Endothelial cell of umbilical vein (primary cell): ENCODE data around the gene SYCP3. TPM values are rescaled to one million over a fixed set of nuclear protein-coding genes. Genes with fewer than 3 reads are reported as not detected.

Source experiments
- BruUV-seq: library from RNA; stranded (reverse); fragments of 400-500 nt; replicated peaks from 2 replicates; lab custom pipeline; 2021; lab: Mats Ljungman, UMichigan
- CTCF ChIA-PET: fragments of 300-600, 350-600 bp; sonication (Branson Sonifier 250); formaldehyde crosslinking; loops from one replicate; lab custom pipeline; 2021; ENCODE audit warnings: antibody characterized with exemption, inconsistent platforms; lab: Charles Lee
- POLR2A ChIA-PET: fragments of 300-600, 350-600 bp; sonication (Branson Sonifier 250); formaldehyde crosslinking; loops from one replicate; lab custom pipeline; 2021; ENCODE audit warnings: antibody characterized with exemption, inconsistent platforms; lab: Charles Lee
- DNase-seq: peaks from one replicate; pipeline ENCODE4 v3.0.0-alpha.2; 2011; ENCODE audit warnings: low read depth, low spot score
- FAIRE-seq: peaks from 2 replicates; lab custom pipeline; 2011; peaks lifted over from hg19 to GRCh38; lab: Jason Lieb, UNC
- H2AFZ ChIP-seq: 2 replicates; pipeline ENCODE4 v1.6.0; 2012; ENCODE audit warnings: low read depth, low read length, control low read depth, inconsistent platforms
- H3K27ac ChIP-seq: 2 replicates; pipeline ENCODE4 v1.5.1; 2011; ENCODE audit warnings: low read depth, mild to moderate bottlenecking, control low read depth, low read length, moderate library complexity; ENCODE audit not compliant: insufficient read depth
- H3K27me3 ChIP-seq, 2 experiments: 2 replicates each; pipeline versions ENCODE4 v1.6.0 to v1.6.1; 2011; ENCODE audit warnings: low read length in 2 of 2, mixed read lengths in 1 of 2; ENCODE audit not compliant: control insufficient read depth in 2 of 2, insufficient read depth in 2 of 2
- H3K36me3 ChIP-seq, 2 experiments: 2 replicates in 1 of 2; 3 replicates in 1 of 2; pipeline ENCODE4 v1.5.1; 2011; ENCODE audit warnings: low read length in 2 of 2, mild to moderate bottlenecking in 1 of 2, moderate library complexity in 1 of 2; ENCODE audit not compliant: control insufficient read depth in 2 of 2, insufficient read depth in 2 of 2; ENCODE audit errors: extremely low read depth in 1 of 2
- H3K4me1 ChIP-seq: 3 replicates; pipeline ENCODE4 v1.5.1; 2011; ENCODE audit warnings: mild to moderate bottlenecking, low read length; ENCODE audit not compliant: control insufficient read depth, insufficient read depth; ENCODE audit errors: extremely low read depth
- H3K4me2 ChIP-seq: 2 replicates; pipeline ENCODE4 v1.6.1; 2011; ENCODE audit warnings: low read length, control low read depth, mixed read lengths; ENCODE audit not compliant: insufficient read depth
- H3K4me3 ChIP-seq, 3 experiments: fragments of 200-600 bp in 1 of 3; sonication (generic), shearing (Covaris generic) in 1 of 3; replicated peaks in 1 of 3; 2 replicates each; pipeline ENCODE4 v1.5.1; 2011 to 2016; ENCODE audit warnings: control low read depth in 3 of 3, low read length in 3 of 3, mild to moderate bottlenecking in 2 of 3, inconsistent platforms in 1 of 3, low read depth in 1 of 3, moderate library complexity in 1 of 3; ENCODE audit not compliant: insufficient read depth in 1 of 3
- H3K79me2 ChIP-seq: 2 replicates; pipeline ENCODE4 v1.6.0; 2012; ENCODE audit warnings: low read length, inconsistent platforms; ENCODE audit not compliant: control insufficient read depth, insufficient read depth
- H3K9ac ChIP-seq: replicated peaks from 2 replicates; pipeline ENCODE3; 2011; ENCODE audit warnings: low read length, control low read depth; ENCODE audit not compliant: insufficient read depth; ENCODE audit errors: extremely low read depth
- H3K9me1 ChIP-seq: replicated peaks from 3 replicates; pipeline ENCODE4 v1.6.0; 2011; ENCODE audit warnings: mild to moderate bottlenecking, low read length; ENCODE audit not compliant: control insufficient read depth, insufficient read depth; ENCODE audit errors: extremely low read depth
- H3K9me3 ChIP-seq: replicated peaks from 2 replicates; pipeline ENCODE4 v1.5.1; 2012; ENCODE audit warnings: low read length, inconsistent platforms; ENCODE audit not compliant: control insufficient read depth, insufficient read depth
- H4K20me1 ChIP-seq: replicated peaks from 2 replicates; pipeline ENCODE3; 2011; ENCODE audit warnings: mild to moderate bottlenecking, low read length; ENCODE audit not compliant: control insufficient read depth, insufficient read depth; ENCODE audit errors: extremely low read depth
- EZH2 ChIP-seq: IDR thresholded peaks from 2 replicates; pipeline ENCODE4 v1.6.1; 2012; ENCODE audit warnings: borderline replicate concordance, low read depth, mild to moderate bottlenecking, moderate library complexity, low read length, inconsistent platforms; ENCODE audit not compliant: severe bottlenecking
- FOS ChIP-seq: IDR thresholded peaks from 2 replicates; pipeline ENCODE4 v1.6.1; 2011; ENCODE audit warnings: mild to moderate bottlenecking, low read length, moderate library complexity, borderline replicate concordance; ENCODE audit not compliant: insufficient read depth
- GATA2 ChIP-seq: IDR thresholded peaks from 2 replicates; pipeline ENCODE4 v1.7.0; 2011; ENCODE audit warnings: low read depth, mild to moderate bottlenecking, moderate library complexity, mixed read lengths, low read length; ENCODE audit not compliant: insufficient read length, insufficient read depth
- JUN ChIP-seq: IDR thresholded peaks from 2 replicates; pipeline ENCODE4 v1.6.1; 2011; ENCODE audit warnings: borderline replicate concordance, low read depth; ENCODE audit not compliant: insufficient read length, insufficient read depth
- MYC ChIP-seq: IDR thresholded peaks from one replicate; pipeline ENCODE4 v1.6.1; 2011; ENCODE audit warnings: mild to moderate bottlenecking, low read depth, low read length
- POLR2A ChIP-seq: IDR thresholded peaks from 2 replicates; pipeline ENCODE4 v1.6.1; 2012; ENCODE audit warnings: low read depth, mild to moderate bottlenecking, control low read depth, low read length
- POLR2AphosphoS5 ChIP-seq: IDR thresholded peaks from 2 replicates; pipeline ENCODE4 v1.6.1; 2012; ENCODE audit warnings: low read depth, mild to moderate bottlenecking, control low read depth, low read length, moderate library complexity; ENCODE audit not compliant: insufficient read depth
- dilution Hi-C: fragments of 300-500 bp; cut with MboI; formaldehyde crosslinking; loops from one replicate; pipeline ENCODE4 v1.15.0; 2019; ENCODE audit warnings: low sequenced_read_pairs; ENCODE audit not compliant: extremely low pct_ligation_motif_present
- intact Hi-C: fragments of 100-400 bp; cut with micrococcal nuclease; formaldehyde crosslinking; loops from one replicate; pipeline ENCODE4 v1.10.0; 2022
- polyA plus RNA-seq, 4 experiments: library from polyadenylated mRNA; depleted of rRNA in 3 of 4; stranded (reverse) in 3 of 4; unstranded in 1 of 4; fragments of >200 nt; gene quantifications; 2 replicates each; pipeline versions ENCODE4 v1.2.1 to v1.2.3, GENCODE V29; 2011 to 2012; ENCODE audit warnings: missing spikeins in 1 of 4
- total RNA-seq: library from RNA; stranded (reverse); gene quantifications from 2 replicates; pipeline ENCODE4 v1.2.3, GENCODE V29; 2021
- TF ChIP-seq, protein P1 (sequence below): IDR thresholded peaks from 2 replicates; pipeline ENCODE4 v1.6.1; 2011; ENCODE audit not compliant: insufficient read depth, insufficient read length
- TF ChIP-seq, protein P2 (sequence below), 2 donors: IDR thresholded peaks; 1 replicate in 1 of 2; 2 replicates in 1 of 2; pipeline ENCODE4 v1.5.1; 2011; ENCODE audit warnings: low read length in 2 of 2, mild to moderate bottlenecking in 2 of 2, moderate library complexity in 2 of 2, control low read depth in 1 of 2, inconsistent platforms in 1 of 2, low read depth in 1 of 2; ENCODE audit not compliant: insufficient read depth in 1 of 2; ENCODE audit errors: extremely low read depth in 1 of 2

Gene SYCP3
- total and polyA plus RNA-seq, 2 donors (not counting 3 experiments of a cell fraction or from before 2014, with no cell fraction given) = 0.29 TPM; not detected in 1

- H2AFZ ChIP-seq = no peak overlapping the region
- no peaks in the 10 kb centered on the region for H3K9me3 ChIP-seq
- H3K79me2 ChIP-seq = no peaks in the 10 kb centered on the region
- POLR2A ChIA-PET = no interaction called here
- no TSS peak for BruUV-seq
- no peaks in the 10 kb centered on the region for H3K27me3 ChIP-seq
- no peak overlapping the region for H3K4me3 ChIP-seq
- FAIRE-seq (no peak), DNase-seq (no peak)
- no peaks in the 10 kb centered on the region for H3K9me1 ChIP-seq
- H3K4me1 ChIP-seq = no peaks in the 10 kb centered on the region
- TF ChIP-seq POLR2AphosphoS5 = no peak
- no peak for TF ChIP-seq EZH2
- TF ChIP-seq MYC = no peak
- TF ChIP-seq FOS = no peak
- TF ChIP-seq JUN = no peak
- TF ChIP-seq, protein P1, sequence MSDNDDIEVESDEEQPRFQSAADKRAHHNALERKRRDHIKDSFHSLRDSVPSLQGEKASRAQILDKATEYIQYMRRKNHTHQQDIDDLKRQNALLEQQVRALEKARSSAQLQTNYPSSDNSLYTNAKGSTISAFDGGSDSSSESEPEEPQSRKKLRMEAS = no peak
- TF ChIP-seq, protein P2, sequence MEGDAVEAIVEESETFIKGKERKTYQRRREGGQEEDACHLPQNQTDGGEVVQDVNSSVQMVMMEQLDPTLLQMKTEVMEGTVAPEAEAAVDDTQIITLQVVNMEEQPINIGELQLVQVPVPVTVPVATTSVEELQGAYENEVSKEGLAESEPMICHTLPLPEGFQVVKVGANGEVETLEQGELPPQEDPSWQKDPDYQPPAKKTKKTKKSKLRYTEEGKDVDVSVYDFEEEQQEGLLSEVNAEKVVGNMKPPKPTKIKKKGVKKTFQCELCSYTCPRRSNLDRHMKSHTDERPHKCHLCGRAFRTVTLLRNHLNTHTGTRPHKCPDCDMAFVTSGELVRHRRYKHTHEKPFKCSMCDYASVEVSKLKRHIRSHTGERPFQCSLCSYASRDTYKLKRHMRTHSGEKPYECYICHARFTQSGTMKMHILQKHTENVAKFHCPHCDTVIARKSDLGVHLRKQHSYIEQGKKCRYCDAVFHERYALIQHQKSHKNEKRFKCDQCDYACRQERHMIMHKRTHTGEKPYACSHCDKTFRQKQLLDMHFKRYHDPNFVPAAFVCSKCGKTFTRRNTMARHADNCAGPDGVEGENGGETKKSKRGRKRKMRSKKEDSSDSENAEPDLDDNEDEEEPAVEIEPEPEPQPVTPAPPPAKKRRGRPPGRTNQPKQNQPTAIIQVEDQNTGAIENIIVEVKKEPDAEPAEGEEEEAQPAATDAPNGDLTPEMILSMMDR (IDR thresholded peaks at IDR 0.05; ENCODE audit: extremely low read depth in 1 of 2, insufficient read depth in 1 of 2, low read depth in 1 of 2, low read length in 2 of 2) = no peak
- no peak for TF ChIP-seq GATA2
- TF ChIP-seq POLR2A = no peak
- no peaks in the 10 kb centered on the region for H4K20me1 ChIP-seq
- no peak overlapping the region for H3K27ac ChIP-seq
- CTCF ChIA-PET = interaction anchor here (0.9 to 3.1 kb wide), 9 partner anchors 8 to 713 kb away, joined by 3 to 149 read pairs (median 5); partner anchors contain the start of gene GNPTAB
- H3K4me2 ChIP-seq = no peak overlapping the region
- no peaks in the 10 kb centered on the region for H3K36me3 ChIP-seq
- dilution Hi-C loops = no loop called here
- H3K9ac ChIP-seq = no peak overlapping the region
- intact Hi-C loops = loop anchor here (10.0 kb wide), 1 partner anchor 353 kb away; the partner anchor contains the start of genes NUP37 and PARPBP
These were observed 32.9 kb upstream of the SYCP3 start for GRCh38 chr12:101772012-101772775.
